Left colon (tissue), 2 donors: Measurements from ENCODE around the gene PKP3. TPM values are rescaled to one million over a fixed set of nuclear protein-coding genes. Genes with fewer than 3 reads are reported as not detected.
"Not testable (repeated sequence)": the region's sequence is repeated elsewhere in the genome, so short reads cannot be mapped to it uniquely, and the experiment has no call there.

Source experiments
- ATAC-seq: fragments of 200-7000 bp; cut with Tn5 transposase; one replicate; pipeline ENCODE4 v1.9.1; 2020; ENCODE audit warnings: mild to moderate bottlenecking, moderate library complexity
- DNase-seq, 2 donors: peaks; one replicate each; pipeline ENCODE4 v3.0.0-alpha.2; 2020
- intact Hi-C, 2 donors: fragments of 100-400 bp; cut with DNase I in 1 of 2; cut with micrococcal nuclease in 1 of 2; formaldehyde crosslinking; loops; one replicate each; pipeline versions ENCODE4 v1.11.2 to v1.14.0; 2022; cut with DNase I, micrococcal nuclease
- total RNA-seq, 2 donors: library from RNA; stranded (reverse); fragmentation: NEBNext Ultra II Directional; extraction: Animal tissue kit (Norgen Biotek cat#: 25700); gene quantifications; one replicate each; pipeline ENCODE4 v1.2.1, GENCODE V29; 2021
- donor health status: DM: no; HTN: no; CAD: no.
- donor health status: DM: yes; HTN: yes; CAD: no.

PKP3 gene
- total RNA-seq, 2 donors from 2014 or later, result 168 to 194 TPM

GRCh38 chr11:416757-417621 lies 23.0 kb downstream of the PKP3 start:
- ATAC-seq (peak; percentile 76), DNase-seq (peak; percentile 70 to 85)
- intact Hi-C loops, result no loop called here

DNA sequence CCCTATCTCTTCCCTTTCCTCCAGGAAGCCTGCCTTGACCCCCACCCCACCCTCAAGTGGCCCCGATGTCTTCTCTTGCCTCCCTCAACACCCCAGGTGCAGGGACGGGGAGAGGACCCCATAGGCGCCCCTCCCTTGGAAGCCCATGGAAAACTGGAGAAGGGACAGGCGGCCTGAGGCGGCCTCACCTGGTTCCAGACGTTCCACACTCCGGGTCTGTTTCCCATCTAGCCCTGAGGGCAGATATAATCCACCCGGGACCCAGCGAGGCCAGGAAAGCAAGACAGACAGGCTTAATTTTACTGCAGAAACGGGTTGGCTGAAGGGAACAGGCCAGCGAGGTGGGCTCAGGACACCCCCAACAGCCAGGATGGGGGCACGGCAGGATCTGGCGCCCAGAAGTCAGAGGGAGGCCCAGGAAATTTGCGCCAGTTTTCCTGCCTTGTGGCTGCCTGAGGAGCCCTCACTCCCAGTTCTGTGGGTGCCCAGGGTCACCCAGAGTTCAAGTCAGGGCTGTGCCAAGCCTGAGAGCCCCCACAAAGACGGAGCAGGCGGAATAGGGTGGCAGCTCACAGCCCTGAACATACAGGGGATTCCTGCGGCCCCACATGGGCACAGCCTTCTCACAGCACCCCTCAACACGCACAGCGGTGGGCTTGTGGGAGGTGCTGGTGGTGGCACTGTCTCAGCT lies 23.8 kb downstream of the PKP3 start:
- intact Hi-C loops, result no loop called here
- no peak for ATAC-seq
- DNase-seq, result no peak

DNA sequence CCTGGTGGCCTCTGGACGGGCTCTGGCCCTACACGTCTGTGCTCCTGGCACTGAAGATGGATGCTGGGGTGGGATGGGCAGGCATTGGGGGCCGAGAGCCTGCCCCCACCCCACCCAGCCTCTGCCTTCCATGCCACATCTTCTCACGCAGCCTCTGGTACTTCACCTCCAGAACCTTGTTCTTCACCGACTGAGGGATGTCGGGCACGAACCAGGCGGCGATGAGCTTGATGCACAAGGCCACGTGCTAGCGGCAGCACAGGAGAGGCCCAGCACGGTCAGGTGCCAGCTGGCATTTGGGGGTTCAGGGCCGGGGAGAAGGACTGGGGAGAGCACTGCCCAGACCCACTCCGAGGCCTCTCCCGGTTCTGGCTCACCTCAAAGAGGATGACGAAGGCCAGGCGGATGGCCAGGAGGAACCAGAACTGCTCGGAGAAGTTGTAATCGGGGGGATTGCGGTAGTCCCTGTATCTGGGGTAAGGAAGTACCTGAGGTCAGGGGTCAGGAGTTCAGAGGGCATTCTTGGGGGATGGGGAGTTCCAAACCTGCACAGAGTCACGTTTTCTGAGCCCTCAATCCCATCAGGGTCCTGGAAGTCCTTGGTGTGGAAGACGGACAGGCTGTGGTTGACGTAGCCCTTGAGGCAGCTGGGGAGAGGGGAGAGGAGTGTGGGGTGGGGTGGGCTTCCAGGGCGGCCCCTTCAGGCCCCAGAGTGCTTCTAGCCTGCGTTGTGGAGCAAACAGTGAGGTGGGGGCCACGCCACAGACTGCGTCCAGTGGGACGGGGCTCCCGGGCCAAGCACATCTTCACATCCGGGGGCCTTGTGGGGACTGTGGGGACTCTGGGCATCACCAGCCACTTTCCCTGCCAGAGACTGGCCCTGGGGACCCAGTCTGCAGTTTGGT lies 24.6 kb downstream of the PKP3 start:
- no peak for ATAC-seq

GRCh38 chr11:419248-420005 lies 25.4 kb downstream of the PKP3 start:
- intact Hi-C loops, result no loop called here
- DNase-seq, result peak in 1 of 2 donors; percentile 15
- no peak for ATAC-seq

More for the DNA sequence above, 24.6 kb downstream of the PKP3 start:
- intact Hi-C loops, result no loop called here
- DNase-seq, result peak in 1 of 2 donors; percentile 24

DNA sequence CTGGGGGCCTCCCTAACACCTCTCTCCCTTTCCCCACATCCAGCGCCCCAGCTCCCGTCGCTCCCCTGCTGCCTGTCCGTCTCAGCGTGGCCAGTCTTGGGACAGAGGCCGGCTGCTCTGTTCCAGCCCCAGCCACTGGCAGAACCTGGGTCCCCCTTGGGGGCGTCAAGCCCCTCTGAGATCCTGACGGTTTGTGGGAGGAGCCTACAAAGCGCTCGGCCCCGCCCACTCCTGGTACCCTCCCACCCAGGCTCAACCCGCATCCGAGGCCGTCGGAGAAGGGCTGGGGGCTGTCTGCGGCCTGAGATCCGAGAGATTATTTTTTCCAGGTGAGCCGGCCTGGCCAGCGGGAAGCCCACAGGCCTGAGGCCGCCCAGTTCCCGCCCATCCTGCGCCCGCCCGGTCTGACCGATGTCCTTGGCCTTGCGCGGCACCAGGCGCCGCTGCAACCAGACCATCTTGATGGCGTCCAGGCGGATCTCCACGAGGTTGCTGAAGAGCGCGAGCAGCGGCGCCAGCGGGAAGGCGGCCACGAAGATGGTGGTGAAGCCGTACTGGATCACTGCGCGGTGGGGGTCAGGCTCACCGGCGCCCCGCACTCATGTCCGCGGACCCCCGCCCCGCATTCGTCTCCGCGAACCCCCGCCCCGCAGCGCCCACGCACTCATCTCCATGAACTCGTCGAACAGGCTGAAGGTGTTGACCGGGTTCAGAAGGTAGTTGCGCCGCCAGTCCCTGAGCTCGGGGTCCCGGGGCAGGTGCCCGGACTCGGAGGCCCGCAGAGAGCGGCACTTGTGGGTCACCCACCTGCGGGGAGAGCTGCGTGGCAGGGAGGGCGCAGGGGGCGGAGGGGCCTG lies 26.3 kb downstream of the PKP3 start:
- no peak for DNase-seq
- no peak for ATAC-seq
- intact Hi-C loops, result no loop called here

GRCh38 chr11:420911-421321 lies 26.9 kb downstream of the PKP3 start:
- ATAC-seq, result no peak
- intact Hi-C loops, result no loop called here
- no peak for DNase-seq

- ATAC-seq, result no peak
- DNase-seq, result no peak
- intact Hi-C loops, result no loop called here
Measured at GRCh38 chr11:422249-422656, 28.2 kb downstream of the PKP3 start.

DNA sequence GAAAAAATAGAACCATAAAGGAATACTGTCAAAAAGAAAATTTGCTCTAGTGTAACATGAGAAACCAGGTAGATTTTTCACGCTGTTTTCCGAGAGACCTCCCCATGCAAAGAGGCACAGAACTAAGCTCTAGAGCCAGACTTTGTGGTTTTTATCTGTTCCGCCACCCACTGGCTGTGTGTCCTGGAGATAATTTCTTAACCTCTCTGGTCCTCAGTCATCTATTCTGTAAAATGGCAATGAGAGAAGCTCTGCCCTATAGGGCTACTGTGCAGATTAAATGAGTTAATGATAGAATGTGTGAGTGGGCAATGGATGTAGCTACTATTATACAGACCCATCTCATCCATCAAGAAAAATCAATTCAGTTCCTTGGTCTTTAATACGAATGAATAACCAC lies 30.2 kb downstream of the PKP3 start:
- intact Hi-C loops, result no loop called here
- DNase-seq (no peak), ATAC-seq (no peak)

- intact Hi-C loops, DNase-seq, ATAC-seq: not testable (repeated sequence)
Measured at GRCh38 chr11:424766-425165, 30.8 kb downstream of the PKP3 start.

DNA sequence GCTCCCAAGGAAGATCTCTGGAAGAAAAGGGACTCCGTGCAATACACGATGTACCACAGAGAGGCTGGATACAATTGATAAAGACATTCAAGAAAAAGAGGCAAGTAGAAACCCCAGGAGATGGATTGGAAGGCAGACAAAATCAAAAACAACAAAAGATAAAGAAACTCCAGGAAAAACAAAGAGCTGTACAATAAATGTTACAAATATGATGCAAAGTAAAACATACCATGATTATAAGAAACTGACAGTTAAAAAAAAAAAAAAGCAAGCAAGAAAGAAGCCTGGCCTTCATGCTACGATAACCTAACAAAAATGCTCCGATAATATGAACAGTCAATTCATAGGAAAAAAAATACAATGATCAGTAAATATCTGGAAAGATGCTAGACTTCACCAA lies 31.3 kb downstream of the PKP3 start:
- intact Hi-C loops, result no loop called here
- DNase-seq (no peak), ATAC-seq (no peak)

DNA sequence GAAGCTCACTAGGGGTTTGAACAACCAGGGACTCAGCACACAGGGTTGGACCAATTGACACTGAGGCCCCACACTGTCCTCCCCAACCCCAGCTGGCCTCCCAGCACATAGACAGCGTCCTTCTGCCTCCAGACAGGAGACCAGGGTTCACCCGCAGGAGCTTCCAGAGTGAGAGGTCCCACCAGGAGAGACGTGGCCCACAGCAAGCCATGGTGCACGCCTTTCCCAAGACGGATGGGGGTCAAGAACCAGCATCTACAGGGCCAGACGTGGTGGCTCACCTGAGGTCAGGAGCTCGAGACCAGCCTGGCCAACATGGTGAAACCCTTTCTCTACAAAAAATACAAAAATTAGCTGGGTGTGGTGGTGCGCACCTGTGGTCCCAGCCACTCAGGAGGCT lies 32.8 kb downstream of the PKP3 start:
- peak in 1 of 2 donors; percentile 12 for DNase-seq
- ATAC-seq, result no peak
- intact Hi-C loops, result no loop called here

GRCh38 chr11:428295-428694 lies 34.3 kb downstream of the PKP3 start:
- ATAC-seq (peak; percentile 7), DNase-seq (no peak)
- intact Hi-C loops, result no loop called here

DNA sequence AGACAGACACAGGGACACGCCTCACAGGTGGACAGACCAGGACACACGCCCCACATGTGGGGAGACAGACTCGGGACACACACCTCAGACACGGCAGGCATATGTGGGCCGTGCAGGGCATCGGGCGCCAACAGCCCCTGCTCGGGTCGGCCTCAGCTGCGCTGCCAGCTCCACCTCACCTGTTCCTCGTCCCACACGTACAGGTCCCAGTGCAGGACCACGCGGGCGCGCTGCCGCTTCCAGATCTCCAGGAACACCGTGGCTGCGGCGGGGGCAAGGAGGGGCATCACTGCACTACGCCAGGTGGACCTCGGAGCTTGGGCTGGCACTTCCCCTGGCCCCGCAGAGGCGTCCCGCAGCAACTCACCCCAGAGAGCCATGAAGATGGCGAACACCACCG lies 35.4 kb downstream of the PKP3 start:
- intact Hi-C loops, result no loop called here
- ATAC-seq (peak; percentile 28), DNase-seq (no peak)

DNA sequence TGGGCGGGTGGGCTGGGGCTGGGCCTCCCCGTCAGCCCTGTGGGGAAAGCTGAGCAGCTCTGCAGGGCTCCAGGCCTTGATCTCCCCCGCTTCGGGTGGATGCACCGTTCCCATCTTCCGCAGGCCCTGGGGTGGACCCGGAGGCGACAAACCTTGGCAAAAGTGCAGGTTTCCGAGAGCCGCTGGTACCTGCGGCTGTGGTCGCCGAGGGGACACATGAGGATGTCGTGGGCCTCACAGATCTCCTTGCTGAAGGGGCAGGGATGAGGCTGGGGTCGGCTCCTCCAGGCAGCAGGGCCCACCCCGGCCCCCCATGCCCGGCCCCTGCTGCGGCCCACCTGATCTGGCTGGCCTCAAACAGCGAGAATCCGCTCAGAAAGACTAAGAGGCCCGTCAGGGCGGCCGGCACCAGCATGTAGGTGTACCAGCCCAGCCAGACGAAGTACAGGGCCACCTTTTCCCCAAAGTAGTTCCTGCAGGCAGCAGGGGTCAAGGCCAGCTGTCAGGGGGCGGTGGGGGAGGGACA lies 36.0 kb downstream of the PKP3 start:
- intact Hi-C loops, result no loop called here
- DNase-seq, result no peak
- peak; percentile 29 for ATAC-seq

DNA sequence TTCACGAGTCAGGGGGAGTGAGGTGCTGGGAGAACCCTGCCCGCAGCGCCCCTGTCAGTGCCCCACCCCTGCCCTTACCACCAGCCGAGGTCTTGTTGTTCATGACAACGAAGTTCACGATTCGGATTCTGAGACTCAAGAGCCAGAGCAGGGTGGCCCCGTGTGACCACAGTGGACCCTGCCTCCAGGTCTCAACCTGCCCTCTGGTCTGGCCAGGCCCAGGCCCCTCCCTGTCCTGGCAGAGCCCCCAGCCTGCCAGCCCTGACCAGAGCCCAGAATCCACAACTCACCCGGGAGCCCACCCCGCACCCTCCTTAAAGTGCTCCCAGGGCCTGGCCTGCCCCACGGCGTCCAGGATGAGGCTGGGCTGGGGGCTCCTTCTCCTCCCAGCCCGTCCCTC lies 37.9 kb downstream of the PKP3 start:
- DNase-seq (no peak), ATAC-seq (no peak)
- intact Hi-C loops, result no loop called here

- DNase-seq (no peak), ATAC-seq (no peak)
- intact Hi-C loops, result no loop called here
Measured at GRCh38 chr11:432501-433100, 38.6 kb downstream of the PKP3 start.

- intact Hi-C loops, result no loop called here
- DNase-seq (no peak), ATAC-seq (no peak)
Measured at GRCh38 chr11:433111-433510, 39.1 kb downstream of the PKP3 start.
